HEK293 (cell line): ENCODE results near the gene TNIK.

Experiments
- GLIS1 ChIP-seq: fragments of 450-650 bp; formaldehyde crosslinking; IDR thresholded peaks from 2 replicates; pipeline ENCODE4 v1.5.1; 2016; ENCODE audit warnings: missing biosample characterization, missing genetic modification characterization
- REPIN1 ChIP-seq: fragments of 450-650 bp; formaldehyde crosslinking; IDR thresholded peaks from 2 replicates; pipeline ENCODE4 v1.5.1; 2017; ENCODE audit warnings: missing biosample characterization, missing genetic modification characterization, low read depth

DNA sequence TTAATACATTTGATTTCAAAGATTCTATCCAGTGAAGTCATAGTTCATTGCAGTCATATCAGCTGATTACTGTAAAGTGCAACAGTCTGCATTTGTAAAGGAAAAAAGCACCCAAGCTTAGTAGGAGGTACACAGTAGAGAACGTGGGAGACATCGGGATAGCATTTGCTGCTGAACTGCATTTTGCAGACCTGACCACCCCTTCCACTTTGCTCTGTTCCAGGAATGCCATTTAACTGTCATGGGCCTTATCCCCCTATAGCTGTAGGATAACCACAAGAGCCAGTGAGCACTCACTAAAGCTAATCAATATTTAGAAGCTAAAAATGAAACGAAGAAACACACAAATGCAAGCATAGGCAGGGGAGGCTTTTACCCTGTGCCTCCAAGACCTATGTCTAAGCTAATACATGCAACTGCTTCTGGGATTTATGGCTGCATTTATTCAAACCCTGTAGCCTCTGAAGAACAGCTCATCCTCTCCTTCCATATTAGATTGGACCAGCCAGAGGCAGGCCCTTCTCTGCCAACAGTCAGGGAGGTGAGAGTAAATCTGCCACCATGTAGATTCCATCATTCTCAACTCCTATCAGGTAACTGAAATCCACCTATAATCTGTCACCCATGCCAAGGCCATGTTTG is 23.0 kb downstream of the TNIK start:
- TF ChIP-seq GLIS1 (tag by site-specific recombination) (peak; percentile 48), REPIN1 (tag by site-specific recombination) (no peak)
